Measurements from ENCODE around the gene ASPG. TPM values are rescaled to one million over a fixed set of nuclear protein-coding genes. Genes with fewer than 3 reads are reported as not detected.

ASPG gene
- total RNA-seq, 1 donor from 2014 or later: not detected

DNA sequence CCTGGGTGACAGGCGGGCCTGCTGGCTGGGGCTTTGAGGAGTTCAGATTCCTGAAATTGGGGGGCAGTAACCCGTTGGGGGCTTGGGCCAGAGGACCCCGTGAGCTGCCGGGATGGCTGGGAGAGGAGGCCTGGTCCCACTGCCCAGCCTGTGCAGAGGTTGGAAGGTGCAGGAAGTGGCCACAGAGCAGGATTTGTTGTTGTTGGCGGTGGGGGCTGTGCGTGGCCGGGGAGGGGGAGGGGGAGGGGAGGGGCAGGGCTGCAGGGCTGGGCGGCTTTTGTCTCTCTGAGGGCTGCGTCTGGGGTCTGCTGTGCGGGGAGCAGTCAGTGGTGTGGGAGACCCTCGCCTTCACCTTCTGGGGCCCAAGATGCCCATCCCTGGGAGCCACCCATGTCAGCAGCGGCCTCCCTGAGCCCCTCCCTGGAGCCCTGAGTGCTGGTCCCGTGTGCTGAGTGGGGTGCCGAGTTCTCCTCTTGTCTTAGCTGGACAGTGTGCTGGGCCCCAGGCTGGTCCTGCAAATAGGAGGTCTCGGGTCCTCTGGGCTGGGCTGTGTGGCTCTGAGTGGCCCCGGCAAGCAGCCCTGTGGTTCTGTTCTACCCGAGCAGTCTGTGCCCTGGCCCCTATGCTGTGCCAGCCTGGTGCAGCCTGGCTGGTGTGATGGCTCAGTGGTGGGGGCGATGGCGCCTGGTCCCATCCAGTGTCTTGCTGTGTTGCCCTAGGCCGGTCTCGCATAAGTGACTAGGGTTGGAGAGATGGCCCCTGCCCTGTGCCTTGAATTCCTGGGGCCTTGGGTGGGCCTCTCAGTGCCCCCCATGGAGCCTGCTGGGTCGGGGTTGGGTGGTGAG lies 63.2 kb downstream of the ASPG start:
- TF ChIP-seq, protein P1, sequence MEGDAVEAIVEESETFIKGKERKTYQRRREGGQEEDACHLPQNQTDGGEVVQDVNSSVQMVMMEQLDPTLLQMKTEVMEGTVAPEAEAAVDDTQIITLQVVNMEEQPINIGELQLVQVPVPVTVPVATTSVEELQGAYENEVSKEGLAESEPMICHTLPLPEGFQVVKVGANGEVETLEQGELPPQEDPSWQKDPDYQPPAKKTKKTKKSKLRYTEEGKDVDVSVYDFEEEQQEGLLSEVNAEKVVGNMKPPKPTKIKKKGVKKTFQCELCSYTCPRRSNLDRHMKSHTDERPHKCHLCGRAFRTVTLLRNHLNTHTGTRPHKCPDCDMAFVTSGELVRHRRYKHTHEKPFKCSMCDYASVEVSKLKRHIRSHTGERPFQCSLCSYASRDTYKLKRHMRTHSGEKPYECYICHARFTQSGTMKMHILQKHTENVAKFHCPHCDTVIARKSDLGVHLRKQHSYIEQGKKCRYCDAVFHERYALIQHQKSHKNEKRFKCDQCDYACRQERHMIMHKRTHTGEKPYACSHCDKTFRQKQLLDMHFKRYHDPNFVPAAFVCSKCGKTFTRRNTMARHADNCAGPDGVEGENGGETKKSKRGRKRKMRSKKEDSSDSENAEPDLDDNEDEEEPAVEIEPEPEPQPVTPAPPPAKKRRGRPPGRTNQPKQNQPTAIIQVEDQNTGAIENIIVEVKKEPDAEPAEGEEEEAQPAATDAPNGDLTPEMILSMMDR (IDR thresholded peaks at IDR 0.05): no peak
- no peaks in the 10 kb centered on the region for H3K27me3 ChIP-seq
- DNase-seq (ENCODE audit: low spot score in 2 of 2): no peak
- no peak overlapping the region for H3K4me3 ChIP-seq
- H3K4me1 ChIP-seq: no peaks in the 10 kb centered on the region
- no peaks in the 10 kb centered on the region for H3K9me3 ChIP-seq
- intact Hi-C loops (cut with DNase I): no loop called here
- H3K27ac ChIP-seq: no peak overlapping the region
- no peaks in the 10 kb centered on the region for H3K36me3 ChIP-seq

DNA sequence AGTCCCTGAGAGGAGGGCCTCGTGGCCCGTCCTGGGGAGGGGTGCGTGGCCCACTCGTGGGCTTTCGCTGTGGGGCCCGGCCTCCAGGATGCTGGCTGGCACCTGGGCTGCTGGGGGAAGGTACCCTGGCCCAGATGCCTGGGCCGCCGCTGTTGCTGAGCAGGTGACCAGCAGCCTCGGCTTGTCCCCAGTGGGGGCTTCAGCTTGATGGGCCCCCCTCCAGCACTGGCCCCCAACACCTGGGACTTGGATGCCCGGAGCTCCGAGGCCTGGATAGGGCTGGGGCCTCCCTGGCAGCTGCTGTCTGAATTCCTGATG lies 63.7 kb downstream of the ASPG start:
- intact Hi-C loops (cut with DNase I): no loop called here
- no peak overlapping the region for H3K4me3 ChIP-seq
- no peaks in the 10 kb centered on the region for H3K36me3 ChIP-seq
- H3K27ac ChIP-seq: no peak overlapping the region
- no peaks in the 10 kb centered on the region for H3K27me3 ChIP-seq
- H3K9me3 ChIP-seq: no peaks in the 10 kb centered on the region
- H3K4me1 ChIP-seq: no peaks in the 10 kb centered on the region
- no peak for DNase-seq (ENCODE audit: low spot score in 2 of 2)
- TF ChIP-seq, protein P1 (IDR thresholded peaks at IDR 0.05): no peak

DNA sequence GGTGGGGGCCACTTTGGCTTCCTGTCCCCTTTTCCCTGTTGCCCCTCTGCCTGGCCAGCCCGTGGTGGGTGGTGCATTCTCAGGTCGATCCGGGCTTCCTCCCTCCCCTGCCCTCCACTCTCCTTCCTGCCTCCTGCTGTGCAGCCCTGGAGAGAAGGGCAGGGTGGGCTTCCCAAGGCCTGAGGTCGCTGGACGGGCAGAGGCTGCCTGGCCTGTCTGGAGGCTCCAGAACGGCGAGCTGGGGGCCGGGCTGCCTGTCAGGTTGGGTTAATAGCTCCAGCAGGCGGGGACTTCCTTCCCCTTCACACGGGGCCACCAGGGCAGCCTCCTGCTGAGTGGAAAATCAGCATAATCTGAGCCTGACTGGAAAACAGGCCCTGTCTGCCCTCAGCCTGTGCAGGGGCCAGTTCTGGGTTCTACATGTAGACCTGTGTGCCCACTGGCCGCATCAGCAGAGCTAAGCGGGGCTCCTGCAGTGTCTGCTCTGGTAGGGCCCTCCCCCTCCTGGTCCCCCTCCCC lies 64.2 kb downstream of the ASPG start:
- Histone ChIP-seq H3K4me1 (no peaks in the 10 kb centered on the region), H3K4me3 (no peak overlapping the region), H3K36me3 (no peaks in the 10 kb centered on the region), H3K9me3 (no peaks in the 10 kb centered on the region), H3K27ac (no peak overlapping the region), H3K27me3 (no peaks in the 10 kb centered on the region)
- TF ChIP-seq, protein P1 (IDR thresholded peaks at IDR 0.05): no peak
- DNase-seq (ENCODE audit: low spot score in 2 of 2): no peak
- intact Hi-C loops (cut with DNase I): no loop called here

DNA sequence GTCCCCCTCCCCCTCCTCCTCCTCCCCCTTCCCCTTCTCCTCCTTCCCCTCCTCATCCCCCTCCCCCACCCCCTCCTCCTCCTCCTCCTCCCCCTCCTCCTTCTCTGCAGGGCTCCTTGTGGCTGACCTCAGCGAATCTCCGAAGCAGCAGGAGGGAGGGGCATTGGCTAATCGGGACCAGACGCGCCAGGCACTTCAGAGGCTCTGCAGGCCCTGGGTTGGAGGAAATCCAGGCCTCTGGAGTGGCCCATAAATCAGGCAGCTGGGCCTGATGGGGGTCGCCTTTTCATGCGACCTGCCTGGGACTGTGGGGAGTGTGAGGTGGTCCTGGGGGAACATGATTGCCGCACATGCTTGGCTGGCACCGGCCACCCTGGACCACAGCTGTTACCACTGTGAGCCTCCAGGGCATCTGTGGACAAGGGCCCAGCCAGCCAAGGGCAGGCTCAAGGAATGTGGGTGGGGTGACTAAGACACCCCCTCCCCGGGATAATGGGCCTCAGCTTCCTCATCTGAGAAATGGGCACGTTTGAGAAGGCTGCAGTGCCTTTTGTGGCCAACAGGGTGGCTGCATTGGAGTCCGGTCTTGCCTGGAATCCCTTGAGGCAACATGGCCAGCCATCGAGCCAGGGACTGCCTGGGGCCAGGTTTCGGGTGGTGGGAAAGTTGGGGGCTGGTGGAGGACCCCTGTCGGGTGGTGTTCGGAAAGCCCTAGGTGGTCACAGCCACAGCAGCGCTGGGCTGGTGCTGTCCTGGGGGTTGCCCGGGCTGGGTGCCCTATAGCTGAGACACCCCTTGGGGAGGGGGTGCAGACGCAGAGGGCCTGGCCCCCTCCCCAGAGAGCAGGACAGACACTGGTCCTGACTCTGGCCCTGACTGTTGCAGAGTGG lies 64.9 kb downstream of the ASPG start:
- DNase-seq (ENCODE audit: low spot score in 2 of 2): no peak
- intact Hi-C loops (cut with DNase I): no loop called here
- Histone ChIP-seq H3K27me3 (no peaks in the 10 kb centered on the region), H3K4me1 (no peaks in the 10 kb centered on the region), H3K36me3 (no peaks in the 10 kb centered on the region), H3K4me3 (no peak overlapping the region), H3K27ac (no peak overlapping the region), H3K9me3 (no peaks in the 10 kb centered on the region)
- TF ChIP-seq, protein P1 (IDR thresholded peaks at IDR 0.05): no peak

DNA sequence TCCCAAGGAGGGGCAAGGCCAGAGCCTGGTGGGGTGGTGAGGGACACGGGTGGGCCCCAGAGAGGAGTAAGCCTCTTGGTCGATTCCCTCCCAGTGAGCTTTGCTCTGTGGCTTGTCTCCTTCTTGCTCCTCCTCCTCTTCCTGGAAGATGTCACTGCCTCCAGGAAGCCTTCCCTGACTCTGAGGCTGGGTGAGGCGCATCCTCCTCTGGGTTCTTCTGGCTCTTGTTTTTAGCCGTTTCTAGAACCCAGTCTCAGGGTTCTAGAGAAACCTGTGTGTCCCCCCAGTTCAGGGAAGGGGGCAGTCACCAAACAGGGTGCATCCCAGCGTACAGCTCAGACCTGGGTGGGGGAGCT lies 65.5 kb downstream of the ASPG start:
- Histone ChIP-seq H3K27me3 (no peaks in the 10 kb centered on the region), H3K9me3 (no peaks in the 10 kb centered on the region), H3K4me1 (no peaks in the 10 kb centered on the region), H3K36me3 (no peaks in the 10 kb centered on the region), H3K4me3 (no peak overlapping the region), H3K27ac (no peak overlapping the region)
- TF ChIP-seq, protein P1 (IDR thresholded peaks at IDR 0.05): no peak
- DNase-seq (ENCODE audit: low spot score in 2 of 2): no peak
- intact Hi-C loops (cut with DNase I): no loop called here

Data from ascending aorta (tissue), 2 donors.